ENCODE results near the gene PRRC2A.

The PRRC2A gene

GRCh38 chr6:31655349-31656237 lies 35.1 kb downstream of the PRRC2A start, which contains the start of gene APOM:
Gene APOM, plus strand, starts transcription at chr6:31655894. Its CDS starts 73 bp downstream, at chr6:31655967.
- FAIRE-seq = no peak
- DNase-seq (ENCODE audit: insufficient read length, low spot score) = no peak
- TF ChIP-seq CTCF (IDR thresholded peaks at IDR 0.05; ENCODE audit: insufficient read depth, missing control alignments) = no peak

GRCh38 chr6:31657406-31658157 lies 37.1 kb downstream of the PRRC2A start:
- no peak for TF ChIP-seq CTCF (IDR thresholded peaks at IDR 0.05; ENCODE audit: insufficient read depth, missing control alignments)
- no peak for DNase-seq (ENCODE audit: insufficient read length, low spot score)
- FAIRE-seq = no peak

GRCh38 chr6:31658158-31658688 lies 37.7 kb downstream of the PRRC2A start:
- TF ChIP-seq CTCF (IDR thresholded peaks at IDR 0.05; ENCODE audit: insufficient read depth, missing control alignments) = no peak
- DNase-seq (ENCODE audit: insufficient read length, low spot score) (no peak), FAIRE-seq (no peak)

GRCh38 chr6:31658983-31659648 lies 38.6 kb downstream of the PRRC2A start:
- FAIRE-seq (no peak), DNase-seq (ENCODE audit: insufficient read length, low spot score) (no peak)
- no peak for TF ChIP-seq CTCF (IDR thresholded peaks at IDR 0.05; ENCODE audit: insufficient read depth, missing control alignments)

GRCh38 chr6:31659649-31660380 lies 39.3 kb downstream of the PRRC2A start:
- no peak for FAIRE-seq
- no peak for DNase-seq (ENCODE audit: insufficient read length, low spot score)

More at GRCh38 chr6:31659649-31660380, 39.3 kb downstream of the PRRC2A start:
- no peak for TF ChIP-seq CTCF (IDR thresholded peaks at IDR 0.05; ENCODE audit: insufficient read depth, missing control alignments)

All from D721Med (cell line).